ENCODE measurements around the gene ADAD2.
"Not testable (repeated sequence)": the region's sequence is repeated elsewhere in the genome, so short reads cannot be mapped to it uniquely, and the experiment has no call there.

ADAD2 gene

DNA sequence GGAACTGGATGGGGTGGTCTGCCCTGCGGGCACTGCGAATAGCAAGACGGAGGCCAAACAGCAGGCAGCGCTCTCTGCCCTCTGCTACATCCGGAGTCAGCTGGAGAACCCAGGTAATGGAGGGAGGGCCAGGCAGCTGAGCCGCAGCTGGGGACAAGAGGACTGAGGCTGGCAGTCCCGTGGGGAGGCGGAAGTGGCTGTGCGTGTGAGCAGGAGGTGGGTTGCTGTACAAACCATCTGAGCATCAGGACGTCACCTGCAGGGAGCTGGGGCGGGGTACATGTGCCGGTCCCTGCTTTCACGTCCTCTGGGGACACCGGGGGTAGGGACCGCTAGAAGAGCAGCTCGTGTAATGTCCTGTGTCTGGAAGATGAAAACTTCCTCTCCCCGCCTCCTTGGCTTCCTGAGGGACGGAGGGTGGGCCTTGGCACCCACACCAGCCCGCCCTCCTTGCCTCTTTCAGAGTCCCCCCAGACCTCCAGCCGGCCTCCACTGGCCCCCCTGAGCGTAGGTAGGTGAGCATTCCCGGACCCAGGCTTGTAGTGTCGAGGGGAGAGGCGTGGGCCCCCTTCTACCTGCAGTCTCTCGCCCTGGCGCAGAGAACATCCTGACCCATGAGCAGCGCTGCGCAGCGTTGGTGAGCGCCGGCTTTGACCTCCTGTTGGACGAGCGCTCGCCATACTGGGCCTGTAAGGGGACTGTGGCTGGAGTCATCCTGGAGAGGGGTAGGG lies 3.7 kb downstream of the ADAD2 start:
- in situ Hi-C loops (cut with MboI; ENCODE audit: low sequenced_read_pairs) = loop anchor here (25.0 kb wide), 1 partner anchor 232 kb away; the partner anchor contains the start of genes NECAB2 and OSGIN1

DNA sequence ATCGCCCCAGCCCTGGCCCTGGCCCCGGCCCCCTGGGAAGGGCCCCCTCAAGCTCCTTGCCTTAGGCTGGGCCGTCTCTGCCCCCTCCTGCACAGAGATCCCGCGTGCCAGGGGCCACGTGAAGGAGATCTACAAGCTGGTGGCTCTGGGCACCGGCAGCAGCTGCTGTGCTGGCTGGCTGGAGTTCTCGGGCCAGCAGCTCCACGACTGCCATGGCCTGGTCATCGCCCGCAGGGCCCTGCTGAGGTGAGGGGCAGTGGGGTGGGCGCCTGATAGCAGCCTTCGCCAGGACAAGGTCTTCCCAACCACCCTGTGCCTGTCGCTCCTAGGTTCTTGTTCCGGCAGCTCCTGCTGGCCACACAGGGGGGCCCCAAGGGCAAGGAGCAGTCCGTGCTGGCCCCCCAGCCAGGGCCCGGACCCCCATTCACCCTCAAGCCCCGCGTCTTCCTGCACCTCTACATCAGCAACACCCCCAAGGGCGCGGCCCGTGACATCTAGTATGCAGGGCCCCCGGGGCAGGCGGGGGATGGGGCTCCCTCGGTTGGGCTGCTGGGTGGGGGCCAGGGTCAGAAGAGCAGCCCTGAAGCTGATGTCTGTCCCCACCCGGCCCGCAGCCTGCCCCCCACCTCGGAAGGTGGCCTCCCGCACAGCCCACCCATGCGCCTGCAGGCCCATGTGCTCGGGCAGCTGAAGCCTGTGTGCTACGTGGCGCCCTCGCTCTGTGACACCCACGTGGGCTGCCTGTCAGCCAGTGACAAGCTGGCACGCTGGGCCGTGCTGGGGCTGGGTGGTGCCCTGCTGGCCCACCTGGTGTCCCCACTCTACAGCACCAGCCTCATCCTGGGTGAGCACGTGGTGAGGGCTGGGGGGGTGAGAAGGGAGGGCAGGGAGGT lies 4.5 kb downstream of the ADAD2 start:
- in situ Hi-C loops (cut with MboI; ENCODE audit: low sequenced_read_pairs) = loop anchor here (25.0 kb wide), 1 partner anchor 233 kb away; the partner anchor contains the start of genes NECAB2 and OSGIN1

DNA sequence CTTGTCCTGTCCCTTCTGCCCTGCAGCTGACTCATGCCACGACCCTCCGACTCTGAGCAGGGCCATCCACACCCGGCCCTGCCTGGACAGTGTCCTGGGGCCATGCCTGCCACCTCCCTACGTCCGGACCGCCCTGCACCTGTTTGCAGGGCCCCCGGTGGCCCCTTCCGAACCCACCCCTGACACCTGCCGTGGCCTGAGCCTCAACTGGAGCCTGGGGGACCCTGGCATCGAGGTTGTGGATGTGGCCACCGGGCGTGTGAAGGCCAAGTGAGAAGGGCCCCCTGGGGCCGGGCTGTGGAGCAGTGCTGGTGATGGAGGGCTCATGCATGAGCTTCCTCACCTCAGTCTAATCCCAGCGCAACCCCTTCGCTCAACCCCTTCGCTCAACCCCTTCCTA lies 5.1 kb downstream of the ADAD2 start:
- in situ Hi-C loops (cut with MboI; ENCODE audit: low sequenced_read_pairs) = loop anchor here (25.0 kb wide), 1 partner anchor 234 kb away; the partner anchor contains the start of genes NECAB2 and OSGIN1

DNA sequence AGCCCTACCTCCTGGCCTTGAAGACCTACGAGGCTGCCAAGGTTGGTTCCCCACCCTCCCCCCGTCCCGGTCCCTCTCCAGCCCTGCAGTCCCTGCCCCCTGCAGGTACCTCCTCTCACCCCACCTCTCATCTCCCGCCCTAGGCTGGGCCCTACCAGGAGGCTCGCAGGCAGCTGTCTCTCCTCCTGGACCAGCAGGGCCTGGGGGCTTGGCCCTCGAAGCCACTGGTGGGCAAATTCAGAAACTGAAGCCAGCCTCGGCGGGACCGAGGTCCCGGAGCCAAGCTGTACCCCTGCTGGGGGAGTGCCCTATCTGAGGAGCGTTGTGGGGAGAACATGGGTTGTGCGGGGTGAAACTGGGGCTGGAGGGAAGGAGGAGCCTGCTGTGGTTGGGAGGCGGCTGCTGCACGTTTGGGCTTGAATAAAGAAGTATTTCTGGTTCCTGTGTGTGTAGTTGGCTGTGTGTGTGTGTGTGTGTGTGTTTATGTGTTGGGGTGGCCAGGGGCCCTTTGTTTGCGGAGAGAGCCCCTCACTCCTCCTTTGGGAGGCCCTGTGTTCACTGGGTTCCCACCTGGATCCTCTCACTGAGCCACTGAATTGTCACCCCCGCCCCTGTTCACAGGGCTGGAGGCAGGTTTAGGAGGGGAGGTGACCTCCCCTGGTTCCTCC lies 5.9 kb downstream of the ADAD2 start:
- in situ Hi-C loops (cut with MboI; ENCODE audit: low sequenced_read_pairs) = loop anchor here (25.0 kb wide), 1 partner anchor 235 kb away; the partner anchor contains the start of genes NECAB2 and OSGIN1

DNA sequence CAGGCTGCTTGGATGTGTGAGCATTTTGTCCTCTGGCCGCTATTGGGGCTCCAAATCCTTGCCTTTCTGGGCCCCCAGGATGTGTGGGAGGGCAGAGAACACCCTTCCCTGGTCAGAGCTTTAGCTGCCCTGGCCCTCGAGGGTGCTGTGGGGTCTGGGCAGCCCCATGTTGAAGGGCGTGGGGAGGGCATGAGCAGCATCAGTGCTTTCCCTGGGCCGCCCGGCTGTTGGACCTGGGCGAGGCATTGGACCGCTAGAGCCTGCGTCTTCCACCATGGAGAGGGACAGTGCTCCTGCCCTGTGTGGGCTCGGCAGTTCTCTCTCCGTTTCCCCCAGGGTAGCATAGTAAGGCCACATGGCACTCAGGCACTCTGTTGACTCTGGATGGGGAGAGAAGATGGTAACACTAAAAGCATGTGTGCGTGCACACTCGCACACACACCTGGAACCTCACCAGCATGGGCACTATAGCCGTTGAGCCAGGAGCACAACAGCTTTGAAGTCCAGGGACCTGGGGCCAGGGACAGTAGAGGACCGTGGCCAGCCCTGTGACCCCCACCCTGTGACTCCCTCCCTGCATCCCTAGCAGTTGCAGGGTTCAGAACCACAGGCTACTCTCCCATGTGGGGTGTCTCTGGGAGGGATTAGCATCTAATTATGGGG lies 6.6 kb downstream of the ADAD2 start:
- in situ Hi-C loops (cut with MboI; ENCODE audit: low sequenced_read_pairs) = loop anchor here (25.0 kb wide), 1 partner anchor 235 kb away; the partner anchor contains the start of genes NECAB2 and OSGIN1

DNA sequence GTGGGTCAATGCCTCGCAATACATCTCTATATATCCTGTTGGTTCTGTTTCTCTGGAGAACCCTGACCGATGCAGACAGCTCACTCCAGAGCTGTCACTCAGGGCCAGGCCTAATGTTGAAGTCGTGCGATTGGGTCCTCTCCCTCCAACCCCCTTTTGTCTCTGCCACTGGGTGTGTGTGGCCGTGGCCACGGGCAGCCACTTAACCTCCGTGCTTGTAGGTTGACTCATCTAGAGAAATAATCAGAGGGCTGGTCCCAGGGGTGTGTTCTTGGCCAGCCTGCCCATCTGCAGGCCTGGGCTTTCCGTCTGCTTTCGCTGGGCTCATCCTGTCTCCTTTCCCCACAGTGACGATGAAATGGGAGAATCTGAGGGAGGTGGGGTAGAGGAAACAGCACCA lies 7.4 kb downstream of the ADAD2 start:
- in situ Hi-C loops (cut with MboI; ENCODE audit: low sequenced_read_pairs) = loop anchor here (25.0 kb wide), 1 partner anchor 236 kb away; the partner anchor contains the start of genes NECAB2 and OSGIN1

DNA sequence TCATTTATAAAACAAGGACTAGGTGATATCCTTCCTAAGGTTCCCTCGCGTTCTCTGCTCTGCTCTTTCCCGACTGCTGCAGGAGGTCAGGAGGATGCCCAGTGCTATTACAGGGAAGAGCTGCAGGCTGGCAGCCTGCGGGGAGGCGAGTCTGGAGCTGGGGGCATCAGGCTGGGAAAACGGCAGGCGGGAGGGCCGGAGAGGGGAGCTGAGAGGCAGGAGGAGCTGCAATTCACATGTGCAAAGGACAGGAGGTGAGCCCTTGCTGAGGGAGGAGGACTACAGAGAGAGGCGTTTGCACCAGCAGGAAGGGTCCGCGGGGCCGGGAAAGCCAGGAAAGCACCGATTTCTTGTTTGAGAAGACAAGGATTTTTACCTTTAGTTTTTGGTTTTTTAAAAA lies 8.1 kb downstream of the ADAD2 start:
- in situ Hi-C loops (cut with MboI; ENCODE audit: low sequenced_read_pairs) = loop anchor here (25.0 kb wide), 1 partner anchor 237 kb away; the partner anchor contains the start of genes NECAB2 and OSGIN1

DNA sequence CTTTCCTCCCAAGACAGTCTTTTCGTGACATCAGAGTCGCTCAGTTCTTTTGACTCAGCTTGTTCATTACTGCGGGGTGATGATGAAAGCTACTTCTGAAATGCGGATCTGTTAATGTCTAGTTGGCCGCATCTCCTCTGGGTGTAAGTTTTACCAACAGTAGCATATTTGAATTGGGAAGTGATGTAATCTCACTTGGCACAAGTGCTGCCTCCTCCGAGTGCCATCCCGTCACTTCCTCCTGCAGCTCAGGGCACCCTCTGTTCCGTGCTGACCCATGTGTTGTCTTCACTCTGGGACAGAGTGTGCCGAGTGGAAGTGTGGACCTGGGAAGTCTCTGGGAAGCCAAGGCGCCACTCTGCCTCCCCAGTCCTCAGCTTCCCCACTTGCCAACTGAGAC lies 8.9 kb downstream of the ADAD2 start:
- in situ Hi-C loops (cut with MboI; ENCODE audit: low sequenced_read_pairs) = loop anchor here (25.0 kb wide), 1 partner anchor 238 kb away; the partner anchor contains the start of genes NECAB2 and OSGIN1

DNA sequence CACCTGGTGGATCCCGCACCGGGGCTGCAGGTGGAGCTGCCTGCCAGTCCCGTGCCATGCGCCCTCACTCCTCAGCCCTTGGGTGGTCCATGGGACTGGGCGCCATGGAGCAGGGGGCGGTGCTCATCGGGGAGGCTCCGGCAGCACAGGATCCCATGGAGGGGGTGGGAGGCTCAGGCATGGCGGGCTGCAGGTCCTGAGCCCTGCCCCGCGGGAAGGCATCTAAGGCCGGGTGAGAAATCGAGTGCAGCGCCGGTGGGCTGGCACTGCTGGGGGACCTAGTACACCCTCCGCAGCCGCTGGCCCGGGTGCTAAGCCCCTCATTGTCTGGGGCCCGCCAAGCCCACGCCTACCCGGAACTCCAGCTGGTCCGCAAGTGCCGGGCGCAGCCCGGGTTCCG lies 13.6 kb downstream of the ADAD2 start:
- in situ Hi-C loops (cut with MboI; ENCODE audit: low sequenced_read_pairs) = not testable (repeated sequence)

DNA sequence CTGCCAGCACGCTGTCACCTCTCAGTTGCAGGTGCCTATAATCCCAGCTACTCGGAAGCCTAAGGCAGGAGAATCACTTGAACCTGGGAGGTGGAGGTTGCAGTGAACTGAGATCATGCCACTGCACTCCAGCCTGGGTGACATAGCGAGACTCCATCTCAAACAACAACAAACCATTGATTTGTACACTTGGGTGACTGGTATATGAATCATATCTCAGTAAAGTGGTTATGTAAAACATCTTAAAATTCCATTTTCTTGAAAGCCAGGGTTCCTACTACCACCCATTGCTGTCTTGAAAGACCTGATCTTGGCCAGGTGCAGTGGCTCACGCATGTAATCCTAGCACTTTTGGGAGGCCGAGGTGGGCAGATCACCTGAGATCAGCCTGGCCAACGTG lies 14.2 kb downstream of the ADAD2 start:
- in situ Hi-C loops (cut with MboI; ENCODE audit: low sequenced_read_pairs) = not testable (repeated sequence)

DNA sequence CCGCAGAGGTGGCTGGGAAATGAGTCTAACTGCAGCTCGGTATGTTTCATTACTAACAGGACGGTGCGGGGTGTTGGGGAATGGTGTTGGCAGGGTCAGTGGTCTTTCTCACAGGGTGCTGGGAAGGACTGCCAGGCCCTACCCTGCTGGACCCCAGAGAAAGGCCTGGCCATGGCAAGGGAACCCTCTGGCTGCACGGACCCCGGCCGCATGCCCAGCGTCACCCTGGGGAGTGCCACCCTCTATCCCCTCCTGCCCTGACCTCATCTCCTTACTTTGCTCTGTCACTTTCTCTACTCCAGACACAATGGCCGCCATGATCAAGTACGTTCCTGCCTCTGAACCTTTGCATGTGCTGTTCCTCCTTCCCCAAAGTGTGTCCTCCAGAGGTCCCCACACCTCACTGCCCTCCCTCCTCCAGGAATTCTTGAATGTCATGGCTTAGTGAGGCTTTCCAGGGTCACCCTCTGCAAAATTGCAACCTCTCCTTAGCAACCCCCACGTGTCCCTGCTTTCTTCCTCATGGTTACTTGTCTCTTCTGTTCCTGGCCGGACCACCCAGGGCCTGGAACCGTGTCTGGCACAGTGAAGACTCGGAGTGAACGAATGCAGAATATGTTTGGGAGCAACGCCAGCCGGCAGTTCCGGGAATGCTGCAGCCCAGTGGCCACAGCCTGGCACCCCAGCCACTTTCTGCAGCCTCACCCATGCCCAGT lies 15.2 kb downstream of the ADAD2 start:
- in situ Hi-C loops (cut with MboI; ENCODE audit: low sequenced_read_pairs) = no loop called here

DNA sequence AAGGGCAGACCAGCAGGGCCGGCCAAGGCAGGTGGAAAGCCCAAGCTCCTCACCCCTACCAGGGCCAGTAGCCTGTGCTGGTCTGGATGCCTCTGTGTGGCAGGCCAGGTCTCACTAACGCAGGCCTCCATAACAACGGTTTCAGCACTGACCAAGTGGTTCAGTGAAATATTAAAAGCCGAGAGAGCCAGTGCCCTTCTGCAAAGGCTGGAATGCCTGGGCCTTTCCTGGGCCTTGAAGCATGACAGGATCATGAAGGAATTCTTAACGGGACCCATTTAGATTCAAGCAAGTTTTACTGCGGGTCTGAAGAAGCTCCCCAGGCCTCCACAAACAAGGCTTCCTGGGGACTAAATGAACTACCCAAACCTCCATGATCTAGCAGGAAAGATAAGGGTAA lies 16.3 kb downstream of the ADAD2 start:
- in situ Hi-C loops (cut with MboI; ENCODE audit: low sequenced_read_pairs) = no loop called here

DNA sequence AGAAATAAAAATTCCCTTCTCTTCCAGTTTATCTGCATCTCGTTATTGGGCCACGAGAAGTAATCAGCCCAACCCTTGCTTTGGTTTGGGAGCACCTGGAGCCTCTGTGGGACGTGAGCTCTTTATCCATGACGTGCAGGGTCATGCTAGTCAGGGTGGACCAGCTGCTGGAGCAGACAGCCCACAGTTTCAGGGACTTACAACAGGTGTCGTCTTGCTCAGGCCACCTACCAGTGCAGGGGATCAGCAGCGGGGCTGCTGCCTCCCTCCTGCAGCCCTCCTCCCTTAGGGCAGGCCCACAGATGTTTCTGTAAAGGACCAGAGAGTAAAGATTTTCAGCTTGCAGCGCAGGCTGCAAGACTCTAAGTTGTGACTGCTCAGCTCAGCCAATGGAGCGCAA lies 16.9 kb downstream of the ADAD2 start:
- in situ Hi-C loops (cut with MboI; ENCODE audit: low sequenced_read_pairs) = no loop called here

DNA sequence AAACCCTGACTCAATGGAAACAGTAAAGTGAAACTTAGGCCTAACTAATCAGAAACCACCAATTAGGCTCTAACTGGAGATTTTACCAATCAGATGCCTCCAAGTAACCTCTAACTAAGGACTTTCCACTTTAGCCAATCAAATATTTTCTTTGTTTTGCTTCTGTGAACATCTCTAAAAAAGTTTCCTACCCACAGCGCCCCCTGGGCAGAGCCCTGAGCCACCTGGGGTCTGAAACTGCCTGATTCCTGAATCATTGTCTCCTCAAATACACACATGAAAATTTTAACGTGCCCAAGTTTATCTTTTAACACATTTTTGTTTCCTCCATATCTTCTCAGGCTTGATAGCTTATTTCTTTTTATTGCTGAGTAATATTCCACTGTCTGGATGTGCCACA lies 19.0 kb downstream of the ADAD2 start:
- in situ Hi-C loops (cut with MboI; ENCODE audit: low sequenced_read_pairs) = no loop called here

DNA sequence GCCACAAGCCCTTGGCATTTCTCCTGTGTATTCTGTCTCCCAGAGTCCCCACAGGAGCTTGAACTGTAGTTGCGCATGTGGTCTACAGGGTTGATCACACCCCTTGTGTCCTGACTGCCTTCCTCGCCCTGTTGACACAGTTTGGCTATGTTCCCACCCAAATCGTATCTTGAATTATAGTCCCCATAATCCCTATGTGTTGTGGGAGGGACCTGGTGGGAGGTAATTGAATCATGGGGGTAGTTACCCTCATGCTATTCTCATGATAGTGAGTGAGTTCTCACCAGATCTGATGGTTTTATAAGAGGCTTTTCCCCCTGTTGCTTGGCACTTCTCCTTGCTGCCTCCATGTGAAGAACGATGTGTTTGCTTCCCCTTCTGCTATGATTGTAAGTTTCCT lies 21.2 kb downstream of the ADAD2 start:
- in situ Hi-C loops (cut with MboI; ENCODE audit: low sequenced_read_pairs) = no loop called here

DNA sequence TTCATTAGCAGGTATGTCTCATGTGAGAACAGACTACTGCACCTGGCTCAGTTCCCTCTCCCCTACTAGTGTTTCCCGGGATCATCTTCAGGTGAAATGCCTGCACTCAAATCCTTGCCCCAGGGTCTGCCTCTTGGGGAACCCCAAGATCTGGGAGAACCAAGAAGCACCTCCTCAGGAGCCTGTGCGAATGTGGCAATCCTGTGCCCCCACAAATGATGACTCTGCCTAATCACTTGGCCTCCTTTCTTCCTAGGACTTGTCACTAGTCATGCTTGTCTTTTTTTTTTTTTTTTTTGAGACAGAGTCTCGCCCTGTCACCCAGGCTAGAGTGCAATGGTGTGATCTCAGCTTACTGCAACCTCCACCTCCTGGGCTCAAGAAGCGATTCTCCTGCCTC lies 21.7 kb downstream of the ADAD2 start:
- in situ Hi-C loops (cut with MboI; ENCODE audit: low sequenced_read_pairs) = no loop called here

DNA sequence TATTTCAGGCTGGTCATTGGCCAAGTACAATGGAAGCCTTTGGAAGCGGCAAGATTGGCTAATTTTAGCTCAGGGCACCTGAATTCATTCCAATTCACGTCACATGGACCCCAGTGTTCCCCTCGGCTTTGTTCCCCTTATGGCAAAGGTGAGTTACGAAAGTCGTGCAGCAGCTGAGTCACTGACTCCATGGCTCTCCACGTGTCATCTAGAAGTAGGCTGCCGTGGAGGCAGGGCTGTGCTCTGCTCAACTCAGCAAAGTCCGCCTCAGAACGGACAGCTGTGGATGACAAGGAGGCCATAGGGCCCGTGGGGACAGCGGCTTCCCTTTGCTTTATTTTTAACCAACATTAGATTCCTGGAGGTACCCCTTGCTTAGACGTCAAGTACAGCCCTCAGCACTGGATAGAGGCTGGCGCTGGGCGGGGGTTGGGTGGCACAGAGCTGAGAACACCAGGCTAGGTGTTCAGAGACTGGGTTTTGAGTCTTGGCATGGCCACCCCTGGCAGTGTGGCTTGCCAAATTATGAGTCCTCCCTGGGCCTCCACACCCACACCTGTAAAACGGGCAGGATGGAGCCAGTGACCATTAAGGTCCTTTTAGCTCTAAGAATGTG lies 23.6 kb downstream of the ADAD2 start:
- in situ Hi-C loops (cut with MboI; ENCODE audit: low sequenced_read_pairs) = no loop called here

DNA sequence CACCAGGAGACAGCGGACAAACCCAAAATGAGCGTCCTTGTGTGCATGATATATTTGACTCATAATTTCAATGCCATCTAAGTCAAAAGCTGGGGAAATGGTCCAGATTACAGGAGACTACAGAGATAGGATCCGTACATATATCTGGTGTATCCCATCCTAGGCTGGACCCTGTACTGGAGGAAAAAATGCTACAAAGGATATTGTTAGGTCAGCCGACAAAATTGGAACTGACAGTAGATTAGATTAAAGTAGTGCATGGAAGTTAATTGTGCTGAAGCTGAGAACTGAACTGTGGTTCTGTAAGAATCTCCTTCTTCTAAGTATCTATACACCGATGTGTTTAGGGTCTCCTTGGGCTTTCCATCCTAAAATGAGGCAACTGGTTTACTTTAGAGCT lies 24.6 kb downstream of the ADAD2 start:
- in situ Hi-C loops (cut with MboI; ENCODE audit: low sequenced_read_pairs) = no loop called here

DNA sequence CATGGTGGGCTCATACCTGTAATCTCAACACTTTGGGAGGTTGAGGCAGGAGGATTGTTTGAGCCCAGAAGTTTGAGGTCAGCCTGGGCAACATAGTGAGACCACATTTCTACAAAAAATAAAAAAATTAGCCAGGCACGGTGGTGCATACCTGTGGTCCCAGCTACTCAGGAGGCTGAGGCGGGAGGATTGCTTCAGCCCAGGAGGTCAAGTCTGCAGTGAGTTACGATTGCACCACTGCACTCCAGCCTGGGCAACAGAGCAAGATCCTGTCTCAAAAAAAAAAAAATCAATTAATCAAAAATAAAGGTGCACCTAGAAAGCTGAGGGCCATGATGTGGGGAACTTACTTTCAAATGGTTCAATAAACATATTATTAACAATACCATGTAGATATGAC lies 25.2 kb downstream of the ADAD2 start:
- in situ Hi-C loops (cut with MboI; ENCODE audit: low sequenced_read_pairs) = not testable (repeated sequence)
